NCI-H1436 (cell line): ENCODE results near the gene HOXD8.

ENCODE experiments used
- DNase-seq: peaks from one replicate; lab custom pipeline; 2025; lab: John Stamatoyannopoulos, UW

Gene HOXD8

GRCh38 chr2:176174382-176174823, 44.9 kb downstream of the HOXD8 start:
- no peak for DNase-seq

GRCh38 chr2:176174824-176175708, 45.6 kb downstream of the HOXD8 start:
- DNase-seq = no peak

GRCh38 chr2:176175709-176176607, 46.5 kb downstream of the HOXD8 start:
- DNase-seq = no peak

- no peak for DNase-seq
These were observed 48.1 kb downstream of the HOXD8 start for GRCh38 chr2:176177580-176178037.

- DNase-seq = peak; percentile 61
These were observed 48.7 kb downstream of the HOXD8 start for GRCh38 chr2:176178038-176178756.

GRCh38 chr2:176178757-176179295, 49.3 kb downstream of the HOXD8 start:
- no peak for DNase-seq

GRCh38 chr2:176181551-176181950, 52.0 kb downstream of the HOXD8 start:
- DNase-seq = no peak
